ENCODE measurements around the gene EQTN. TPM values are rescaled to one million over a fixed set of nuclear protein-coding genes. Genes with fewer than 3 reads are reported as not detected.
A peak's percentile ranks its signal among the peaks of the same experiment; 100 is the strongest.

The EQTN gene
- total RNA-seq, 1 donor from 2014 or later = not detected

GRCh38 chr9:27336126-27336525 lies 39.2 kb upstream of the EQTN start:
- Histone ChIP-seq H3K4me3 (ENCODE audit: low read length in 3 of 3) (no peak overlapping the region), H3K27ac (ENCODE audit: low read depth, low read length) (no peak overlapping the region), H3K9ac (ENCODE audit: low read depth in 1 of 3, low read length in 3 of 3) (no peak overlapping the region), H3K4me1 (ENCODE audit: control insufficient read depth in 3 of 3, insufficient read depth in 3 of 3, low read length in 3 of 3) (peaks cover 24 to 34% (median 32%) of the 10 kb centered on the region in 3 donors), H3K27me3 (ENCODE audit: control insufficient read depth in 3 of 3, insufficient read depth in 3 of 3, low read length in 3 of 3) (no peaks in the 10 kb centered on the region), H3K9me3 (ENCODE audit: control insufficient read depth in 3 of 3, low read length in 3 of 3) (no peaks in the 10 kb centered on the region), H3K36me3 (ENCODE audit: control insufficient read depth in 3 of 3, insufficient read depth in 3 of 3, low read length in 3 of 3) (no peaks in the 10 kb centered on the region)

- Histone ChIP-seq H3K4me1 (ENCODE audit: control insufficient read depth in 3 of 3, insufficient read depth in 3 of 3, low read length in 3 of 3) (peaks cover 22 to 30% (median 28%) of the 10 kb centered on the region in 3 donors), H3K4me3 (ENCODE audit: low read length in 3 of 3) (no peak overlapping the region), H3K36me3 (ENCODE audit: control insufficient read depth in 3 of 3, insufficient read depth in 3 of 3, low read length in 3 of 3) (no peaks in the 10 kb centered on the region), H3K27me3 (ENCODE audit: control insufficient read depth in 3 of 3, insufficient read depth in 3 of 3, low read length in 3 of 3) (no peaks in the 10 kb centered on the region), H3K9me3 (ENCODE audit: control insufficient read depth in 3 of 3, low read length in 3 of 3) (no peaks in the 10 kb centered on the region), H3K9ac (ENCODE audit: low read depth in 1 of 3, low read length in 3 of 3) (no peak overlapping the region), H3K27ac (ENCODE audit: low read depth, low read length) (no peak overlapping the region)
These were observed 38.1 kb upstream of the EQTN start for GRCh38 chr9:27335075-27335474.

- no peak overlapping the region for H3K27ac ChIP-seq (ENCODE audit: low read depth, low read length)
- H3K36me3 ChIP-seq (ENCODE audit: control insufficient read depth in 3 of 3, insufficient read depth in 3 of 3, low read length in 3 of 3) = peaks cover 0 to 2% (median 0%) of the 10 kb centered on the region in 3 donors
- peaks cover 14 to 18% (median 17%) of the 10 kb centered on the region in 3 donors for H3K4me1 ChIP-seq (ENCODE audit: control insufficient read depth in 3 of 3, insufficient read depth in 3 of 3, low read length in 3 of 3)
- H3K27me3 ChIP-seq (ENCODE audit: control insufficient read depth in 3 of 3, insufficient read depth in 3 of 3, low read length in 3 of 3) = no peaks in the 10 kb centered on the region
- H3K4me3 ChIP-seq (ENCODE audit: low read length in 3 of 3) = peak overlapping the region in 1 of 3 donors; percentile 22
- H3K9ac ChIP-seq (ENCODE audit: low read depth in 1 of 3, low read length in 3 of 3) = no peak overlapping the region
- no peaks in the 10 kb centered on the region for H3K9me3 ChIP-seq (ENCODE audit: control insufficient read depth in 3 of 3, low read length in 3 of 3)
These were observed 36.5 kb upstream of the EQTN start for GRCh38 chr9:27333241-27334052.

GRCh38 chr9:27331393-27331792 lies 34.4 kb upstream of the EQTN start:
- Histone ChIP-seq H3K4me1 (ENCODE audit: control insufficient read depth in 3 of 3, insufficient read depth in 3 of 3, low read length in 3 of 3) (peaks cover 5 to 7% (median 6%) of the 10 kb centered on the region in 3 donors), H3K27me3 (ENCODE audit: control insufficient read depth in 3 of 3, insufficient read depth in 3 of 3, low read length in 3 of 3) (no peaks in the 10 kb centered on the region), H3K9me3 (ENCODE audit: control insufficient read depth in 3 of 3, low read length in 3 of 3) (no peaks in the 10 kb centered on the region), H3K4me3 (ENCODE audit: low read length in 3 of 3) (no peak overlapping the region), H3K27ac (ENCODE audit: low read depth, low read length) (no peak overlapping the region), H3K36me3 (ENCODE audit: control insufficient read depth in 3 of 3, insufficient read depth in 3 of 3, low read length in 3 of 3) (peaks cover 0 to 2% (median 0%) of the 10 kb centered on the region in 3 donors), H3K9ac (ENCODE audit: low read depth in 1 of 3, low read length in 3 of 3) (no peak overlapping the region)

- Histone ChIP-seq H3K9me3 (ENCODE audit: control insufficient read depth in 3 of 3, low read length in 3 of 3) (no peaks in the 10 kb centered on the region), H3K4me3 (ENCODE audit: low read length in 3 of 3) (no peak overlapping the region)
These were observed 32.3 kb upstream of the EQTN start for GRCh38 chr9:27329291-27329690.

GRCh38 chr9:27328483-27328882 lies 31.5 kb upstream of the EQTN start:
- no peak overlapping the region for H3K27ac ChIP-seq (ENCODE audit: low read depth, low read length)
- no peaks in the 10 kb centered on the region for H3K9me3 ChIP-seq (ENCODE audit: control insufficient read depth in 3 of 3, low read length in 3 of 3)
- no peak overlapping the region for H3K9ac ChIP-seq (ENCODE audit: low read depth in 1 of 3, low read length in 3 of 3)
- H3K36me3 ChIP-seq (ENCODE audit: control insufficient read depth in 3 of 3, insufficient read depth in 3 of 3, low read length in 3 of 3) = peaks cover 0 to 2% (median 0%) of the 10 kb centered on the region in 3 donors
- no peak overlapping the region for H3K4me3 ChIP-seq (ENCODE audit: low read length in 3 of 3)
- H3K4me1 ChIP-seq (ENCODE audit: control insufficient read depth in 3 of 3, insufficient read depth in 3 of 3, low read length in 3 of 3) = peaks cover 3 to 4% (median 3%) of the 10 kb centered on the region in 3 donors
- no peaks in the 10 kb centered on the region for H3K27me3 ChIP-seq (ENCODE audit: control insufficient read depth in 3 of 3, insufficient read depth in 3 of 3, low read length in 3 of 3)

More at GRCh38 chr9:27329291-27329690, 32.3 kb upstream of the EQTN start:
- H3K4me1 ChIP-seq (ENCODE audit: control insufficient read depth in 3 of 3, insufficient read depth in 3 of 3, low read length in 3 of 3) = peaks cover 5 to 7% (median 6%) of the 10 kb centered on the region in 3 donors
- peaks cover 0 to 2% (median 0%) of the 10 kb centered on the region in 3 donors for H3K36me3 ChIP-seq (ENCODE audit: control insufficient read depth in 3 of 3, insufficient read depth in 3 of 3, low read length in 3 of 3)
- no peak overlapping the region for H3K9ac ChIP-seq (ENCODE audit: low read depth in 1 of 3, low read length in 3 of 3)
- H3K27ac ChIP-seq (ENCODE audit: low read depth, low read length) = no peak overlapping the region
- no peaks in the 10 kb centered on the region for H3K27me3 ChIP-seq (ENCODE audit: control insufficient read depth in 3 of 3, insufficient read depth in 3 of 3, low read length in 3 of 3)

GRCh38 chr9:27311184-27311583 lies 14.2 kb upstream of the EQTN start:
- H3K27me3 ChIP-seq (ENCODE audit: control insufficient read depth in 3 of 3, insufficient read depth in 3 of 3, low read length in 3 of 3) = no peaks in the 10 kb centered on the region
- no peak overlapping the region for H3K27ac ChIP-seq (ENCODE audit: low read depth, low read length)
- H3K4me1 ChIP-seq (ENCODE audit: control insufficient read depth in 3 of 3, insufficient read depth in 3 of 3, low read length in 3 of 3) = no peaks in the 10 kb centered on the region
- H3K9me3 ChIP-seq (ENCODE audit: control insufficient read depth in 3 of 3, low read length in 3 of 3) = no peaks in the 10 kb centered on the region
- no peaks in the 10 kb centered on the region for H3K36me3 ChIP-seq (ENCODE audit: control insufficient read depth in 3 of 3, insufficient read depth in 3 of 3, low read length in 3 of 3)
- no peak overlapping the region for H3K4me3 ChIP-seq (ENCODE audit: low read length in 3 of 3)
- no peak overlapping the region for H3K9ac ChIP-seq (ENCODE audit: low read depth in 1 of 3, low read length in 3 of 3)

GRCh38 chr9:27310582-27310981 lies 13.6 kb upstream of the EQTN start:
- Histone ChIP-seq H3K9me3 (ENCODE audit: control insufficient read depth in 3 of 3, low read length in 3 of 3) (no peaks in the 10 kb centered on the region), H3K9ac (ENCODE audit: low read depth in 1 of 3, low read length in 3 of 3) (no peak overlapping the region), H3K4me3 (ENCODE audit: low read length in 3 of 3) (no peak overlapping the region), H3K27ac (ENCODE audit: low read depth, low read length) (no peak overlapping the region), H3K27me3 (ENCODE audit: control insufficient read depth in 3 of 3, insufficient read depth in 3 of 3, low read length in 3 of 3) (no peaks in the 10 kb centered on the region), H3K36me3 (ENCODE audit: control insufficient read depth in 3 of 3, insufficient read depth in 3 of 3, low read length in 3 of 3) (no peaks in the 10 kb centered on the region), H3K4me1 (ENCODE audit: control insufficient read depth in 3 of 3, insufficient read depth in 3 of 3, low read length in 3 of 3) (no peaks in the 10 kb centered on the region)

GRCh38 chr9:27308691-27309390 lies 11.9 kb upstream of the EQTN start:
- H3K9ac ChIP-seq (ENCODE audit: low read depth in 1 of 3, low read length in 3 of 3) = no peak overlapping the region
- H3K4me3 ChIP-seq (ENCODE audit: low read length in 3 of 3) = no peak overlapping the region
- no peak overlapping the region for H3K27ac ChIP-seq (ENCODE audit: low read depth, low read length)
- H3K9me3 ChIP-seq (ENCODE audit: control insufficient read depth in 3 of 3, low read length in 3 of 3) = no peaks in the 10 kb centered on the region
- no peaks in the 10 kb centered on the region for H3K4me1 ChIP-seq (ENCODE audit: control insufficient read depth in 3 of 3, insufficient read depth in 3 of 3, low read length in 3 of 3)
- H3K27me3 ChIP-seq (ENCODE audit: control insufficient read depth in 3 of 3, insufficient read depth in 3 of 3, low read length in 3 of 3) = no peaks in the 10 kb centered on the region
- H3K36me3 ChIP-seq (ENCODE audit: control insufficient read depth in 3 of 3, insufficient read depth in 3 of 3, low read length in 3 of 3) = no peaks in the 10 kb centered on the region

GRCh38 chr9:27304521-27304920 lies 7.6 kb upstream of the EQTN start:
- no peak overlapping the region for H3K9ac ChIP-seq (ENCODE audit: low read depth in 1 of 3, low read length in 3 of 3)
- H3K4me1 ChIP-seq (ENCODE audit: control insufficient read depth in 3 of 3, insufficient read depth in 3 of 3, low read length in 3 of 3) = no peaks in the 10 kb centered on the region
- H3K4me3 ChIP-seq (ENCODE audit: low read length in 3 of 3) = no peak overlapping the region

More at GRCh38 chr9:27304521-27304920, 7.6 kb upstream of the EQTN start:
- Histone ChIP-seq H3K36me3 (ENCODE audit: control insufficient read depth in 3 of 3, insufficient read depth in 3 of 3, low read length in 3 of 3) (no peaks in the 10 kb centered on the region), H3K27me3 (ENCODE audit: control insufficient read depth in 3 of 3, insufficient read depth in 3 of 3, low read length in 3 of 3) (no peaks in the 10 kb centered on the region), H3K9me3 (ENCODE audit: control insufficient read depth in 3 of 3, low read length in 3 of 3) (no peaks in the 10 kb centered on the region), H3K27ac (ENCODE audit: low read depth, low read length) (no peak overlapping the region)
